ENCODE data around the gene ATP10A.

- TF ChIP-seq CTCF (IDR thresholded peaks at IDR 0.05) (no peak), POLR2A (IDR thresholded peaks at IDR 0.05) (no peak)
Observed at GRCh38 chr15:25795061-25795460, 68.1 kb downstream of the ATP10A start.
